IMR-90 (cell line): ENCODE data around the gene SHC1. TPM values are rescaled to one million over a fixed set of nuclear protein-coding genes. Genes with fewer than 3 reads are reported as not detected.
A peak's percentile ranks its signal among the peaks of the same experiment; 100 is the strongest.

Experiments
- ATAC-seq: fragments of 200-7000 bp; cut with Tn5 transposase; 2 replicates; pipeline ENCODE4 v1.9.1; 2020; ENCODE audit warnings: low read depth, mild to moderate bottlenecking, moderate library complexity
- BruUV-seq: library from RNA; stranded (reverse); fragments of 400-500 nt; replicated peaks from 2 replicates; lab custom pipeline; 2021; lab: Mats Ljungman, UMichigan
- CTCF ChIA-PET: fragments of 300-600 bp; formaldehyde crosslinking; extraction: SDS; loops from one replicate; lab custom pipeline; 2021; ENCODE audit warnings: antibody characterized with exemption; lab: Yijun Ruan, JAX
- POLR2A ChIA-PET: fragments of 300-600 bp; sonication (Branson Sonifier 250); formaldehyde crosslinking; loops from one replicate; lab custom pipeline; 2022; ENCODE audit warnings: antibody characterized with exemption; ENCODE audit not compliant: unreplicated experiment; lab: Charles Lee
- DNase-seq: peaks from one replicate; pipeline ENCODE4 v3.0.0; 2013
- H2AFZ ChIP-seq: replicated peaks from 2 replicates; pipeline ENCODE3; 2013; ENCODE audit warnings: low read length, mild to moderate bottlenecking; ENCODE audit not compliant: poor library complexity
- H2AK5ac ChIP-seq: 2 replicates; pipeline ENCODE4 v1.6.1; 2013; ENCODE audit warnings: low read depth, low read length, inconsistent platforms
- H2AK9ac ChIP-seq: replicated peaks from 2 replicates; pipeline ENCODE3; 2013; ENCODE audit warnings: mild to moderate bottlenecking, low read depth, low read length, moderate library complexity; ENCODE audit not compliant: poor library complexity
- H2BK120ac ChIP-seq: 2 replicates; pipeline ENCODE4 v1.6.1; 2013; ENCODE audit warnings: low read depth, low read length, inconsistent platforms
- H2BK15ac ChIP-seq: 3 replicates; pipeline ENCODE4 v1.6.1; 2013; ENCODE audit warnings: low read depth, low read length, inconsistent platforms
- H2BK20ac ChIP-seq: 2 replicates; pipeline ENCODE4 v1.6.1; 2013; ENCODE audit warnings: low read depth, mild to moderate bottlenecking, inconsistent platforms, low read length, moderate library complexity
- H2BK5ac ChIP-seq: 2 replicates; pipeline ENCODE4 v1.6.1; 2013; ENCODE audit warnings: mild to moderate bottlenecking, low read depth, low read length, inconsistent platforms; ENCODE audit not compliant: poor library complexity, severe bottlenecking
- H3K14ac ChIP-seq: replicated peaks from 2 replicates; pipeline ENCODE4 v1.6.1; 2013; ENCODE audit warnings: low read depth, low read length, inconsistent platforms
- H3K18ac ChIP-seq: 2 replicates; pipeline ENCODE4 v1.6.1; 2013; ENCODE audit warnings: low read depth, low read length, control low read depth
- H3K23ac ChIP-seq: 2 replicates; pipeline ENCODE4 v1.6.1; 2013; ENCODE audit warnings: low read depth, low read length, inconsistent platforms
- H3K27ac ChIP-seq: 2 replicates; pipeline ENCODE4 v1.5.1; 2013; ENCODE audit warnings: mild to moderate bottlenecking, control low read depth, low read length; ENCODE audit not compliant: insufficient read depth
- H3K27me3 ChIP-seq: 2 replicates; pipeline ENCODE4 v1.6.1; 2013; ENCODE audit warnings: low read length; ENCODE audit not compliant: control insufficient read depth, insufficient read depth
- H3K36me3 ChIP-seq: 2 replicates; pipeline ENCODE4 v1.6.1; 2013; ENCODE audit warnings: low read length, mixed read lengths; ENCODE audit not compliant: control insufficient read depth, insufficient read depth
- H3K4ac ChIP-seq: 2 replicates; pipeline ENCODE4 v1.6.1; 2013; ENCODE audit warnings: low read depth, low read length, inconsistent platforms
- H3K4me1 ChIP-seq: 2 replicates; pipeline ENCODE4 v1.6.1; 2013; ENCODE audit warnings: low read length, mixed read lengths; ENCODE audit not compliant: control insufficient read depth, insufficient read depth
- H3K4me2 ChIP-seq: 2 replicates; pipeline ENCODE4 v1.6.1; 2013; ENCODE audit warnings: low read depth, mild to moderate bottlenecking, control low read depth, low read length, moderate library complexity
- H3K4me3 ChIP-seq: 2 replicates; pipeline ENCODE4 v1.5.1; 2013; ENCODE audit warnings: low read depth, mild to moderate bottlenecking, control low read depth, low read length, moderate library complexity; ENCODE audit not compliant: insufficient read depth
- H3K56ac ChIP-seq: 2 replicates; pipeline ENCODE4 v1.6.1; 2013; ENCODE audit warnings: low read length, inconsistent platforms; ENCODE audit not compliant: insufficient read depth; ENCODE audit errors: extremely low read depth
- H3K79me1 ChIP-seq, 2 experiments: 2 replicates each; pipeline ENCODE4 v1.6.1; 2013; ENCODE audit warnings: low read length in 2 of 2, inconsistent platforms in 1 of 2, low read depth in 1 of 2
- H3K9ac ChIP-seq: 2 replicates; pipeline ENCODE4 v1.6.1; 2013; ENCODE audit warnings: low read depth, low read length, control low read depth
- H3K9me1 ChIP-seq: 2 replicates; pipeline ENCODE4 v1.6.1; 2013; ENCODE audit warnings: low read length, inconsistent platforms; ENCODE audit not compliant: insufficient read depth
- H3K9me3 ChIP-seq: 2 replicates; pipeline ENCODE4 v1.6.1; 2013; ENCODE audit warnings: low read length; ENCODE audit not compliant: control insufficient read depth, insufficient read depth
- H4K20me1 ChIP-seq: 2 replicates; pipeline ENCODE4 v1.6.1; 2013; ENCODE audit warnings: low read length, inconsistent platforms; ENCODE audit not compliant: insufficient read depth
- H4K5ac ChIP-seq: 2 replicates; pipeline ENCODE4 v1.6.1; 2013; ENCODE audit warnings: mild to moderate bottlenecking, low read depth, low read length, control low read depth
- H4K8ac ChIP-seq, 2 experiments: 2 replicates each; pipeline ENCODE4 v1.6.1; 2013; ENCODE audit warnings: low read depth in 2 of 2, low read length in 2 of 2, control low read depth in 1 of 2, inconsistent platforms in 1 of 2
- H4K91ac ChIP-seq: 2 replicates; pipeline ENCODE4 v1.6.1; 2013; ENCODE audit warnings: low read depth, low read length, inconsistent platforms; ENCODE audit not compliant: insufficient read depth
- CHD1 ChIP-seq: IDR thresholded peaks from 2 replicates; pipeline ENCODE4 v1.6.1; 2012; ENCODE audit warnings: low read depth, low read length, improper control_type of control experiment
- ELK1 ChIP-seq: fragments of 150-350 bp; IDR thresholded peaks from 2 replicates; pipeline ENCODE4 v1.6.1; 2016; ENCODE audit warnings: low read depth, mild to moderate bottlenecking, low read length, moderate library complexity, borderline replicate concordance
- MXI1 ChIP-seq: IDR thresholded peaks from 2 replicates; pipeline ENCODE4 v1.6.1; 2012; ENCODE audit warnings: low read depth, mild to moderate bottlenecking, low read length, moderate library complexity, borderline replicate concordance
- RAD21 ChIP-seq: IDR thresholded peaks from 2 replicates; pipeline ENCODE4 v1.6.1; 2012; ENCODE audit warnings: low read length, improper control_type of control experiment
- RCOR1 ChIP-seq: IDR thresholded peaks from 2 replicates; pipeline ENCODE4 v1.6.1; 2012; ENCODE audit warnings: mild to moderate bottlenecking, low read length, improper control_type of control experiment; ENCODE audit not compliant: insufficient replicate concordance
- SMC3 ChIP-seq: fragments of 150-350 bp; IDR thresholded peaks from 2 replicates; pipeline ENCODE4 v1.6.1; 2016; ENCODE audit warnings: low read depth, mild to moderate bottlenecking, antibody characterized with exemption, low read length, moderate library complexity
- USF2 ChIP-seq: fragments of 150-350 bp; IDR thresholded peaks from 2 replicates; pipeline ENCODE4 v1.6.1; 2017; ENCODE audit warnings: mild to moderate bottlenecking, antibody characterized with exemption, low read length, low read depth
- WGBS, 2 experiments: methylation state at CpG; one replicate each; pipeline versions ENCODE4 v1.1.5 to v1.1.7; 2013; ENCODE audit warnings: missing lambda C conversion rate in 2 of 2; ENCODE audit not compliant: insufficient read length in 1 of 2; ENCODE audit errors: extremely low coverage in 2 of 2; 5-methylcytosine and 5-hydroxymethylcytosine counted together
- dilution Hi-C: fragments of 300-500 bp; cut with HindIII; formaldehyde crosslinking; loops from one replicate; pipeline ENCODE4 v1.14.3; 2018; ENCODE audit warnings: low sequenced_read_pairs; ENCODE audit not compliant: unreplicated experiment
- in situ Hi-C: fragments of 300-500 bp; cut with MboI; formaldehyde crosslinking; loops from 3 replicates; pipeline ENCODE4 v1.14.3; 2019; ENCODE audit warnings: low sequenced_read_pairs, inconsistent platforms, mixed read lengths
- intact Hi-C: fragments of 100-400 bp; cut with micrococcal nuclease; formaldehyde crosslinking; loops from 2 replicates; pipeline ENCODE4 v1.10.0; 2022
- polyA plus RNA-seq, 3 experiments: library from polyadenylated mRNA; depleted of rRNA; stranded (reverse); fragments of >200 nt; gene quantifications; 2 replicates each; pipeline ENCODE4 v1.2.3, GENCODE V29; 2012; ENCODE audit warnings: low replicate concordance in 1 of 3
- total RNA-seq: library from RNA; depleted of rRNA; stranded (reverse); fragments of >200 nt; gene quantifications from 2 replicates; pipeline ENCODE4 v1.2.3, GENCODE V29; 2012

SHC1 gene
- total and polyA plus RNA-seq, 2 of the 4 experiments (the other 2 are of a cell fraction) = 352 to 355 TPM

- Histone ChIP-seq H2AK9ac (peak overlapping the region; percentile 100), H2BK15ac (no peak overlapping the region; the same call in 2 of the 3 replicates), H3K9me1 (no peaks in the 10 kb centered on the region), H3K9me3 (no peaks in the 10 kb centered on the region), H3K4me3 (peak overlapping the region; percentile 86), H3K79me1 (peaks cover 29 to 67% of the 10 kb centered on the region in 2 experiments), H2AK5ac (peak overlapping the region; percentile 79), H3K9ac (peak overlapping the region; percentile 89), H3K4ac (peak overlapping the region; percentile 74), H2BK20ac (no peak overlapping the region), H3K56ac (peak overlapping the region; percentile 57; the same call in 1 of the 2 replicates), H3K14ac (peak overlapping the region; percentile 71), H2BK5ac (peak overlapping the region; percentile 98), H3K27me3 (no peaks in the 10 kb centered on the region), H3K4me2 (peak overlapping the region; percentile 83), H3K27ac (peak overlapping the region; percentile 96), H4K8ac (peak overlapping the region; percentile 79 to 88), H2BK120ac (peak overlapping the region; percentile 38), H4K20me1 (peaks cover 25% of the 10 kb centered on the region), H3K23ac (peak overlapping the region; percentile 86; the same call in 1 of the 2 replicates), H2AFZ (peak overlapping the region; percentile 98), H3K36me3 (peaks cover 56% of the 10 kb centered on the region), H3K18ac (no peak overlapping the region), H3K4me1 (peaks cover 6% of the 10 kb centered on the region), H4K91ac (peak overlapping the region; percentile 53), H4K5ac (peak overlapping the region; percentile 81)
- CTCF ChIA-PET = no interaction called here
- in situ Hi-C loops (no loop called here), dilution Hi-C loops (no loop called here), intact Hi-C loops (no loop called here)
- BruUV-seq = no TSS peak
- 0 out of 2 replicates have a peak, but pooled peaks have one; percentile 0 for ATAC-seq
- DNase-seq = peak; percentile 22
- POLR2A ChIA-PET = interaction anchor here (2.5 kb wide), 1 partner anchor 8 kb away, joined by 17 read pairs; the partner anchor contains the start of gene SHC1
- no peak for TF ChIP-seq SMC3
- TF ChIP-seq ELK1 = no peak
- TF ChIP-seq CHD1 = no peak
- TF ChIP-seq RAD21 = no peak
- TF ChIP-seq MXI1 = no peak
- TF ChIP-seq RCOR1 = no peak
- no peak for TF ChIP-seq USF2
- WGBS, 2 experiments = 17% methylated on average over 6 of the region's 25 CpGs; no CpG with 5 or more reads in 1 of the 2 experiments
Observed at GRCh38 chr1:154962156-154962749, 8.3 kb downstream of the SHC1 start.
